PFSK-1 (cell line): ENCODE data around the gene TMEM219.

ENCODE experiments used
- SIN3A ChIP-seq: IDR thresholded peaks from 2 replicates; pipeline ENCODE4 v1.6.1; 2012; ENCODE audit warnings: mild to moderate bottlenecking, low read length, moderate library complexity, borderline replicate concordance; ENCODE audit not compliant: insufficient read depth
- TAF1 ChIP-seq: IDR thresholded peaks from 2 replicates; pipeline ENCODE4 v1.6.1; 2012; ENCODE audit warnings: low read length, control low read depth, borderline replicate concordance; ENCODE audit not compliant: insufficient read depth

DNA sequence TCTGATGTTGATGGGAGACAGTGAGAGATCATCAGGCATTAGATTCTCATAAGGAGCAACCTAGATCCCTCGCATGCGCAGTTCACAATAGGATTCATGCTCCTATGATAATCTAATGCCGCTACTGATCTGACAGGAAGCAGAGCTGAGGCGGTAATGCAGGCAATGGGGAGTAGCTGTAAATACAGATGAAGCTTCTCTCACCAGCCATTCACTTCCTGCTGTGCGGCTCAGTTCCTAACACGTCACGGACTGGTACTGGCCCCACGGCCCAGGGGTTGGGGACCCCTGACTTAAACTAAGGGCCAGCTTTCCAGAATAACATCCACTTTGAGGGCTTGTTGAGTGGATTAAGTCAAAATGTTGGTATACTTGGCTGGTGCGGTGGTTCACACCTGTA lies 2.6 kb upstream of the TMEM219 start:
- TF ChIP-seq SIN3A (no peak), TAF1 (no peak)
